GM08714 (cell line): ENCODE results near the gene MPL.
"Not testable (repeated sequence)": the region's sequence is repeated elsewhere in the genome, so short reads cannot be mapped to it uniquely, and the experiment has no call there.

ENCODE experiments used
- H3K4me3 ChIP-seq: fragments of 200-500 bp; sonication (Bioruptor generic); 2 replicates; pipeline ENCODE4 v1.5.1; 2014; ENCODE audit warnings: mild to moderate bottlenecking, low read length, inconsistent platforms
- ZNF274 ChIP-seq: IDR thresholded peaks from 2 replicates; pipeline ENCODE4 v1.6.1; 2012; ENCODE audit warnings: mild to moderate bottlenecking, low read depth, low read length

MPL gene

GRCh38 chr1:43363935-43364525 lies 26.4 kb downstream of the MPL start:
- TF ChIP-seq ZNF274, result no peak
- H3K4me3 ChIP-seq, result no peak overlapping the region

- TF ChIP-seq ZNF274, result no peak
- no peak overlapping the region; the same call in 1 of the 2 replicates for H3K4me3 ChIP-seq
Observed at GRCh38 chr1:43365678-43366077, 28.1 kb downstream of the MPL start.

- H3K4me3 ChIP-seq, result peak overlapping the region; percentile 75; the same call in 1 of the 2 replicates
- no peak for TF ChIP-seq ZNF274
Observed at GRCh38 chr1:43366179-43366578, 28.6 kb downstream of the MPL start.

GRCh38 chr1:43366601-43367025 lies 29.0 kb downstream of the MPL start:
- H3K4me3 ChIP-seq, result peak overlapping the region; percentile 75
- no peak for TF ChIP-seq ZNF274

- no peak for TF ChIP-seq ZNF274
- peak overlapping the region; percentile 75 for H3K4me3 ChIP-seq
Observed at GRCh38 chr1:43367026-43367903, 29.6 kb downstream of the MPL start.

GRCh38 chr1:43367904-43368645 lies 30.5 kb downstream of the MPL start, which contains the start of gene ELOVL1:
Gene ELOVL1, minus strand, starts transcription at chr1:43368011. Its CDS starts 2,402 bp downstream, at chr1:43365609.
- peak within 1 kb of the TSS; percentile 83 for H3K4me3 ChIP-seq
- no peak for TF ChIP-seq ZNF274

GRCh38 chr1:43368646-43369020 lies 31.0 kb downstream of the MPL start:
- peak overlapping the region; percentile 83 for H3K4me3 ChIP-seq
- no peak for TF ChIP-seq ZNF274

GRCh38 chr1:43369779-43370178 lies 32.2 kb downstream of the MPL start:
- not testable (repeated sequence) for H3K4me3 ChIP-seq

GRCh38 chr1:43370564-43370963 lies 32.9 kb downstream of the MPL start:
- H3K4me3 ChIP-seq, result no peak overlapping the region
- TF ChIP-seq ZNF274, result no peak

- TF ChIP-seq ZNF274, result no peak
- no peak overlapping the region for H3K4me3 ChIP-seq
Observed at GRCh38 chr1:43372172-43372571, 34.6 kb downstream of the MPL start.

GRCh38 chr1:43373066-43373940 lies 35.7 kb downstream of the MPL start:
- no peak for TF ChIP-seq ZNF274
- no peak overlapping the region for H3K4me3 ChIP-seq

GRCh38 chr1:43376723-43377235 lies 39.2 kb downstream of the MPL start:
- no peak for TF ChIP-seq ZNF274

GRCh38 chr1:43377831-43378230 lies 40.2 kb downstream of the MPL start:
- TF ChIP-seq ZNF274, result no peak
- no peak overlapping the region for H3K4me3 ChIP-seq

More at GRCh38 chr1:43376723-43377235, 39.2 kb downstream of the MPL start:
- no peak overlapping the region for H3K4me3 ChIP-seq
